SKM-1 (cell line): ENCODE measurements around the gene OPN1MW3.
"Not testable (repeated sequence)": the region's sequence is repeated elsewhere in the genome, so short reads cannot be mapped to it uniquely, and the experiment has no call there.

ENCODE experiments used
- DNase-seq: peaks from one replicate; lab custom pipeline; 2025; ENCODE audit not compliant: unreplicated experiment; lab: John Stamatoyannopoulos, UW

Gene OPN1MW3

DNA sequence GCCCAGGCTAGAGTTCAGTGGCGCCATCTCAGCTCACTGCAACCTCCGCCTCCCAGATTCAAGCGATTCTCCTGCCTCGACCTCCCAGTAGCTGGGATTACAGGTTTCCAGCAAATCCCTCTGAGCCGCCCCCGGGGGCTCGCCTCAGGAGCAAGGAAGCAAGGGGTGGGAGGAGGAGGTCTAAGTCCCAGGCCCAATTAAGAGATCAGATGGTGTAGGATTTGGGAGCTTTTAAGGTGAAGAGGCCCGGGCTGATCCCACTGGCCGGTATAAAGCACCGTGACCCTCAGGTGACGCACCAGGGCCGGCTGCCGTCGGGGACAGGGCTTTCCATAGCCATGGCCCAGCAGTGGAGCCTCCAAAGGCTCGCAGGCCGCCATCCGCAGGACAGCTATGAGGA, at the start of gene OPN1MW3:
Gene OPN1MW3 (plus strand): TSS at position 301 of the 400 bp plus-strand sequence. CDS start 38 bp downstream, at position 339.
- not testable (repeated sequence) for DNase-seq

DNA sequence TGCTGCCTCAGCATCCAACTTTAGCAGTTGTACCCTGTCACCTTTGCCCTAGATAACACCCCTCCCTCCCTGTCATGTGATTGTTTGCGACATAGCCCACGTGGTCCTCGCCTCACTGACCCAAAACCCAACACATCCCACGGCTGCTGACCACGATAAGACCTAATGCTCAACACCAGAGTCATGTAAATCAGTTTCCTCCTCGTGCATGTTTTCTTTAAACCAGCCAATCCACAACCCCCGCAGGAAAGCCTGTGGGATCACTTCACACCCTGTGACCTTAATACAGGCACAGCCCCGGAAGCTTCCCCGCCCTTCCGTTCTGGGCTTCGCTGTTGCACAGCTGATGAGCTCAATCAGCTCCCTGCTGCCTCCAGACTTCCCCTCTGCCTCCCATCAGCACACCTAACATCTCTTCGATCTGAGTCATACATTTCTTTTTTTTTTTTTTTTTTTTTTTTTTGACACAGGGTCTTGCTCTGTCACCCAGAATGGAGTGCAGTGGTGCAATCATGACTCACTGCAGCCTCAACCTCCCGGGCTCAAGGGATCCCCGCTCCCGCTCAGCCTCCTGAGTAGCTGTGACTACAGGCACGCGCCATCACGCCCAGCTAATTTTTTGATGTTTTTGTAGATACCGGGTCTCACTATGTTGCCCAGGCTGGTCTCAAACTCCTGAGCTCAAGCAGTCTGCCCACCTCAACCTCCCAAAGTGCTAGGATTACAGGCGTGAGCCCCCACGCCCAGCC, 47.5 kb upstream of the OPN1MW3 start:
- not testable (repeated sequence) for DNase-seq

DNA sequence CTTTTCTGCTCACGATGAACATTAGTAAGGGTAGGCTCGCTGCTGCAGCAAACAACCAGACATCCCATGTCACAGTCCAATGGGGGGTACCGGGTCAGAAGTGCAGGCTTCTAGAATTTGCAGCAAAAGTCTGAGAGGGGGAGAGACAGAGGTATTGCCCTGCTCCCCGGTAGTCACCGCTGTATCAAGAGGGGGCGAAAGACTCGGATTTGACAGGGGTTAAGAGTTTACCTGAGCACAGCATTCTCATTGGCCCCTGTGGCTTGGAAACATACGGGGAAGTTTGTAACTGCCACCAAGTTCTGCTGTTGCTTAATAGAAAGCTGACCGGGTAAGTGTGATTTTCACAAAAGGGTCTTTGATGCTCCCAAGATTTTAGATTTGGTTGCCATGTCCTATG, 46.3 kb upstream of the OPN1MW3 start:
- DNase-seq, result not testable (repeated sequence)

DNA sequence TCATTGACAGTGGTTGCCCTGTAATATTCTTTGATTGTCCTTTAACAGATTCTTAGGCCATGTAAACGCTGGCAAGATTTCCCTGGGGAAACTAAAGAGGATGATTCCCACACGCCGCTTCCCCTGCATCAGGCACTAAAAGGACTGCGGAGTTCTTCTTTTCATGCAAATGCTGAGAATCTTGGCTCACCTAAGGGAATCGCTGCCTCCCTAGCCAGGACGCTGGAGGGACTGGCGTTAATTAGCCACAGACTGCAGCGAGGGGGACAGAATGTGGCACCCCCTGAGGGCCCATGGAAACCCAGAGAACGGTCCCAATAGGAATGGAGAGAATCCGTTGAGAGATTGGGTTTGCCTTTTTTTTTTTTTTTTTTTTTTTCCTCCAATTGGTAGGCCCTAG, 45.9 kb upstream of the OPN1MW3 start:
- not testable (repeated sequence) for DNase-seq

DNA sequence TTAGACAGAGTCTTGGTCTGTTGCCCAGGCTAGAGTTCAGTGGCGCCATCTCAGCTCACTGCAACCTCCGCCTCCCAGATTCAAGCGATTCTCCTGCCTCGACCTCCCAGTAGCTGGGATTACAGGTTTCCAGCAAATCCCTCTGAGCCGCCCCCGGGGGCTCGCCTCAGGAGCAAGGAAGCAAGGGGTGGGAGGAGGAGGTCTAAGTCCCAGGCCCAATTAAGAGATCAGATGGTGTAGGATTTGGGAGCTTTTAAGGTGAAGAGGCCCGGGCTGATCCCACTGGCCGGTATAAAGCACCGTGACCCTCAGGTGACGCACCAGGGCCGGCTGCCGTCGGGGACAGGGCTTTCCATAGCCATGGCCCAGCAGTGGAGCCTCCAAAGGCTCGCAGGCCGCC, 37.9 kb upstream of the OPN1MW3 start, which contains the start of gene OPN1MW2:
Gene OPN1MW2 (plus strand): TSS at position 301 of the 400 bp plus-strand sequence. CDS start 60 bp downstream, at position 361.
- not testable (repeated sequence) for DNase-seq

DNA sequence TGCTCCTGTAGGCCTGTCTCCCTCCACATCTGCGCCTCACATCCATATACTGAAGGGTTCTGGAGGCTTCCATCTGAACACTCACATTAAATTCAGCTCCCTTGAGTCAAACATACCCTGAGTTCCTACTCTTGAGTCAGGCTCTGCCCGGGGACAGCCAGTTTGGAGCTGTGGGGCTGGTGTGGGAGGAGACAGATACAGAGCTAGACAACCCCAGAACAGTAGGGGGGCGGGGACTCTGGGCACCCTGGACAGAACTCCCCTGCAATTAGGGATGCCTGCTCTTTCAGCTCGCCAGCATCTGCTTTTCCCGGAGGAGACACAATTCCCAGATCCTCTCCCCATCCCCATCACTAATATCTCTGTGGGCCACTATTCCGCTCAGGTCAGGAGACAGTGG, 32.1 kb upstream of the OPN1MW3 start:
- not testable (repeated sequence) for DNase-seq

DNA sequence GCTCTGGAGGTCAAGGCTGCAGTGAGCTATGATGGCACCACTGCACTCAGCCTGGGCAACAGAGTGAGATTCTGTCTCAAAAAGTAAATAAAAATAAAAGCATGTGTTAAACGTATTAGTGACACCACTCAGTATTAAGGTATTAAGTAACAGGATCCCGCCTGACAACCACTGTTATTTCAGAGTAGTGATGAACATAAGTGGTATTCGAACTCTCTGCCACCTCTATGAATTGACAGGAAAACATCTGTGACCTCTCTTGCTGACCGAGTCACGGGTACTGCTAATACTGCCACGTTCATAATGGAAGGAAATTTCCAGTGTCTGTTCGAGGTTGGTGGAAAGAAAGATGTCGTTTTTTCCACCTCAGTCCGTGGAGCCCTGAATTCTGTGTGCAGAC, 30.7 kb upstream of the OPN1MW3 start:
- not testable (repeated sequence) for DNase-seq

DNA sequence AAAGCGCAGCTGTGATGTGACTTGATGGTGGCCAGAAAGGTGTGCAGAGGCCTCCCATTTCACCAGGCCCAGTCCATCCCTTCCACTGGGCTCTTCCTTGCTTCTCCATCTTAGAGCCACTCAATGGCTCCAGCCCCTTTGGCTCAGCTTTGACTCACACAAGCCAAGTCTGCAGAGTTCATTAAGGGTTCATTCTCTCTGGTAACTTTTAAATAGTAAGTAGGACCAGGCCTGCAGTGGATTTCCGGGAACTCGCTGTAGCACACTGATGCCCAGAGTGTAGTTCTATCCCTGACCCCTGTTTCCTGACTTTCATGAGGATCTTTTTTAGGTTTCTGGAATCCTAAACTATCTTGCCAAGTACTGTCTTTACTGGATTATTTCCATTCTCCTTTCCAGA, 25.9 kb upstream of the OPN1MW3 start:
- not testable (repeated sequence) for DNase-seq

DNA sequence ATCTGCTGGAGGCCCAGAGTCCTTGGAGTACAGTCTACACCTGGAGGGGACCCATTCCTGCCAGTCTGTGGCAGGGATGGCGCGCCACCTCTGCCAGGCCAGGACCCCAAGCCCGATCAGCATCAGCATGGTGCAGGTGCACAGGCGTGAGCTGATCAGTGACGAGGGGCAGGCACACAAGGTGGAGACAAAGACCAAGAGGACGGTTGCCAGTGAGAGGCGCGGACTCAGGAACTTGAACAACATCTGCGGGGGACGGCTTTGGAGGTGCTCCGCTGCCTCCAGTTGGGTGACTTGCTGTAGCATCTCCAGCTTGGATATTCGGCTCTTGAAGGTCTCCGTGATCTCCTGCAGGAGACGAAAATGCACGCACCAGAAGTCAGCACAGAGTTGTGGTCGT, 23.8 kb upstream of the OPN1MW3 start:
- DNase-seq, result not testable (repeated sequence)

DNA sequence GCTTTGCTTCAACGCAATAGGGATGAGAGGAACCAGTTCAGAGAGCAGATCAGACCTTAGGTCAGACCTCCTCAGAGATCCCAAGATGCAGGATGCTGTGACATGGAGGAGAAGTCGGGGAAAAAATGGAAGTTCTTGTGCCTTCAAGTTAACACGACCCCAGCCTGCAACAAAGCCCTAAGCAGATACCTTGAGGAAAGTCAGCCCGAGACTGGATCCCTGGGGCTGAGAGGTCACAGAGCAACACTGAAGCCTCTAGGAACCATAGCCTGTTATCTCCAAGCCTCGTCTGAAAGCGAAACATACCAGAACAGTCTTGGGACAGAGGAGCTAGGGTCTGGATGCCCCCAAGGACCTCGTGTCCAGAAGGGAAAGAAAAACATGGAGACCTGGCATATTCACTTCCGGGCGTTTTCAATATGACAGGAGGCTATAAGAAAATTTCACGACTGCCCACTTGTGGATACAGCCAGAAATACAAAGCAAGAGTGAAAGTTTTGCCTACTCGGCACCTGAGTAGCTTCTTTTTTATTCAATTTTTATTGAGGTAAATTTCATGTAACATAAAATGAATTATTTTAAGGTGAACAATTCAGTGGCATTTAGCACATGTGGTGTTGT, 18.3 kb upstream of the OPN1MW3 start:
- DNase-seq, result not testable (repeated sequence)

DNA sequence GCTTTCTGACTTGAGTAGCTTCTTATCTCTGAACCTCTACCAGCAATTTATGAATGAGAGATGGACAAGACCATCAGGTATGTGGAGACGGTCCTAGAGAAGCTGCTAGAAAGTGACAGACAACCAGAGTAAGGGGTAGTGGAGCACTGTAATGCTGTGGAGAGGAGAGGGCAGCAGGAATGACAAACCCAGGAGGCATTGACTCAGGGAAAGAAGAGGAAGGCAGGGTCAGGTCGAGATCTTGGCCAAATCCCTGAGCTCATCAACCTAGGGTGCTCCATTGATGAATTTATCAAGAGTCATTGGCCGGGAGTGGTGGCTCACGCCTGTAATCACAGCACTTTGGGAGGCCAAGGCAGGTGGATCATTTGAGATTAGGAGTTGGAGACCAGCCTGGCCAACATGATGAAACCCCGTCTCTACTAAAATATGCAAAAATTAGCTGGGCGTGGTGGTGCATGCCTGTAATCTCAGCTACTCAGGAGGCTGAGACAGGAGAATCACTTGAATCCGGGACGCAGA, 17.3 kb upstream of the OPN1MW3 start:
- not testable (repeated sequence) for DNase-seq

DNA sequence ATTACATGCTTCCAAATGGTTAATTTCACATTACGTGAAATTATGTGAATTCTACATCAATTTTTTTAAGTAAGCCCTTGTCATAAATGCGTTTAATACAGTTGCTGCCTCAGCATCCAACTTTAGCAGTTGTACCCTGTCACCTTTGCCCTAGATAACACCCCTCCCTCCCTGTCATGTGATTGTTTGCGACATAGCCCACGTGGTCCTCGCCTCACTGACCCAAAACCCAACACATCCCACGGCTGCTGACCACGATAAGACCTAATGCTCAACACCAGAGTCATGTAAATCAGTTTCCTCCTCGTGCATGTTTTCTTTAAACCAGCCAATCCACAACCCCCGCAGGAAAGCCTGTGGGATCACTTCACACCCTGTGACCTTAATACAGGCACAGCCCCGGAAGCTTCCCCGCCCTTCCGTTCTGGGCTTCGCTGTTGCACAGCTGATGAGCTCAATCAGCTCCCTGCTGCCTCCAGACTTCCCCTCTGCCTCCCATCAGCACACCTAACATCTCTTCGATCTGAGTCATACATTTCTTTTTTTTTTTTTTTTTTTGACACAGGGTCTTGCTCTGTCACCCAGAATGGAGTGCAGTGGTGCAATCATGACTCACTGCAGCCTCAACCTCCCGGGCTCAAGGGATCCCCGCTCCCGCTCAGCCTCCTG, 9.9 kb upstream of the OPN1MW3 start:
- DNase-seq, result not testable (repeated sequence)

DNA sequence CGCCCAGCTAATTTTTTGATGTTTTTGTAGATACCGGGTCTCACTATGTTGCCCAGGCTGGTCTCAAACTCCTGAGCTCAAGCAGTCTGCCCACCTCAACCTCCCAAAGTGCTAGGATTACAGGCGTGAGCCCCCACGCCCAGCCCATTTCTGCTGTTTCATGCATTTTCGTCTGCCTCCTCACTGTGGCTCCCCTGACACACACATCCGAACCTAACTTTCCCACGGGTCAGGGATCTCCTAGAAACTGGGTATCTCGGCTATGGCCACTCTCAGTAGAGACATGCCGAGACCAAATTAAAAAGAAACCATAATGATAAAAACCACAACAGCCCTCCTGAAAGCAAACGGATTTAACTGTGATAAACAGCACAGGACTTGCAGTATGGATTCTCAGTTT, 9.3 kb upstream of the OPN1MW3 start:
- DNase-seq, result not testable (repeated sequence)

DNA sequence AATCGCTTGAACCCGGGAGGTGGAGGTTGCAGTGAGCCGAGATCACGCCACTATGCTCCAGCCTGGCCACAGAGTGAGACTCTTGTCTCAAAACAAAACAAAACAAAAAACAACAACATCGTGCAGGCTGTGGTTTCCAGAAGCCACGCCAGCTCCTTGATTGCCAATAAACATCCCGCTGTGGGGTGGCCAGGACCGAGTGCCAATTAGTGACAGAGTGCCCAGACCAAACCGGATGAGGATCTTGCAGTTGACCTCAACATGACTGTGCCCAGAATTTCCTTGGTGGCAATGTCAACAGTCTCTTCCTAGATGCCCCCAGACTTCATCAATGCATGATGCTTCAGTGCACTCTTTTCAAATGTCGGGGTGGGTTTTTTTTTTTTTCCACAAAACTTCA, 1.3 kb downstream of the OPN1MW3 start:
- DNase-seq, result not testable (repeated sequence)

DNA sequence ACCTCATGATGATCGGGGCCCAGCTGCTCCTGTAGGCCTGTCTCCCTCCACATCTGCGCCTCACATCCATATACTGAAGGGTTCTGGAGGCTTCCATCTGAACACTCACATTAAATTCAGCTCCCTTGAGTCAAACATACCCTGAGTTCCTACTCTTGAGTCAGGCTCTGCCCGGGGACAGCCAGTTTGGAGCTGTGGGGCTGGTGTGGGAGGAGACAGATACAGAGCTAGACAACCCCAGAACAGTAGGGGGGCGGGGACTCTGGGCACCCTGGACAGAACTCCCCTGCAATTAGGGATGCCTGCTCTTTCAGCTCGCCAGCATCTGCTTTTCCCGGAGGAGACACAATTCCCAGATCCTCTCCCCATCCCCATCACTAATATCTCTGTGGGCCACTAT, 5.7 kb downstream of the OPN1MW3 start:
- DNase-seq, result not testable (repeated sequence)

DNA sequence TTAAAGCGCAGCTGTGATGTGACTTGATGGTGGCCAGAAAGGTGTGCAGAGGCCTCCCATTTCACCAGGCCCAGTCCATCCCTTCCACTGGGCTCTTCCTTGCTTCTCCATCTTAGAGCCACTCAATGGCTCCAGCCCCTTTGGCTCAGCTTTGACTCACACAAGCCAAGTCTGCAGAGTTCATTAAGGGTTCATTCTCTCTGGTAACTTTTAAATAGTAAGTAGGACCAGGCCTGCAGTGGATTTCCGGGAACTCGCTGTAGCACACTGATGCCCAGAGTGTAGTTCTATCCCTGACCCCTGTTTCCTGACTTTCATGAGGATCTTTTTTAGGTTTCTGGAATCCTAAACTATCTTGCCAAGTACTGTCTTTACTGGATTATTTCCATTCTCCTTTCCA, 11.9 kb downstream of the OPN1MW3 start:
- not testable (repeated sequence) for DNase-seq

DNA sequence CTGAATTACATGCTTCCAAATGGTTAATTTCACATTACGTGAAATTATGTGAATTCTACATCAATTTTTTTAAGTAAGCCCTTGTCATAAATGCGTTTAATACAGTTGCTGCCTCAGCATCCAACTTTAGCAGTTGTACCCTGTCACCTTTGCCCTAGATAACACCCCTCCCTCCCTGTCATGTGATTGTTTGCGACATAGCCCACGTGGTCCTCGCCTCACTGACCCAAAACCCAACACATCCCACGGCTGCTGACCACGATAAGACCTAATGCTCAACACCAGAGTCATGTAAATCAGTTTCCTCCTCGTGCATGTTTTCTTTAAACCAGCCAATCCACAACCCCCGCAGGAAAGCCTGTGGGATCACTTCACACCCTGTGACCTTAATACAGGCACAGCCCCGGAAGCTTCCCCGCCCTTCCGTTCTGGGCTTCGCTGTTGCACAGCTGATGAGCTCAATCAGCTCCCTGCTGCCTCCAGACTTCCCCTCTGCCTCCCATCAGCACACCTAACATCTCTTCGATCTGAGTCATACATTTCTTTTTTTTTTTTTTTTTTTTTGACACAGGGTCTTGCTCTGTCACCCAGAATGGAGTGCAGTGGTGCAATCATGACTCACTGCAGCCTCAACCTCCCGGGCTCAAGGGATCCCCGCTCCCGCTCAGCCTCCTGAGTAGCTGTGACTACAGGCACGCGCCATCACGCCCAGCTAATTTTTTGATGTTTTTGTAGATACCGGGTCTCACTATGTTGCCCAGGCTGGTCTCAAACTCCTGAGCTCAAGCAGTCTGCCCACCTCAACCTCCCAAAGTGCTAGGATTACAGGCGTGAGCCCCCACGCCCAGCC, 27.3 kb downstream of the OPN1MW3 start:
- not testable (repeated sequence) for DNase-seq

DNA sequence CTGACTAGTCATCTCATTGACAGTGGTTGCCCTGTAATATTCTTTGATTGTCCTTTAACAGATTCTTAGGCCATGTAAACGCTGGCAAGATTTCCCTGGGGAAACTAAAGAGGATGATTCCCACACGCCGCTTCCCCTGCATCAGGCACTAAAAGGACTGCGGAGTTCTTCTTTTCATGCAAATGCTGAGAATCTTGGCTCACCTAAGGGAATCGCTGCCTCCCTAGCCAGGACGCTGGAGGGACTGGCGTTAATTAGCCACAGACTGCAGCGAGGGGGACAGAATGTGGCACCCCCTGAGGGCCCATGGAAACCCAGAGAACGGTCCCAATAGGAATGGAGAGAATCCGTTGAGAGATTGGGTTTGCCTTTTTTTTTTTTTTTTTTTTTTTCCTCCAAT, 29.0 kb downstream of the OPN1MW3 start:
- not testable (repeated sequence) for DNase-seq

DNA sequence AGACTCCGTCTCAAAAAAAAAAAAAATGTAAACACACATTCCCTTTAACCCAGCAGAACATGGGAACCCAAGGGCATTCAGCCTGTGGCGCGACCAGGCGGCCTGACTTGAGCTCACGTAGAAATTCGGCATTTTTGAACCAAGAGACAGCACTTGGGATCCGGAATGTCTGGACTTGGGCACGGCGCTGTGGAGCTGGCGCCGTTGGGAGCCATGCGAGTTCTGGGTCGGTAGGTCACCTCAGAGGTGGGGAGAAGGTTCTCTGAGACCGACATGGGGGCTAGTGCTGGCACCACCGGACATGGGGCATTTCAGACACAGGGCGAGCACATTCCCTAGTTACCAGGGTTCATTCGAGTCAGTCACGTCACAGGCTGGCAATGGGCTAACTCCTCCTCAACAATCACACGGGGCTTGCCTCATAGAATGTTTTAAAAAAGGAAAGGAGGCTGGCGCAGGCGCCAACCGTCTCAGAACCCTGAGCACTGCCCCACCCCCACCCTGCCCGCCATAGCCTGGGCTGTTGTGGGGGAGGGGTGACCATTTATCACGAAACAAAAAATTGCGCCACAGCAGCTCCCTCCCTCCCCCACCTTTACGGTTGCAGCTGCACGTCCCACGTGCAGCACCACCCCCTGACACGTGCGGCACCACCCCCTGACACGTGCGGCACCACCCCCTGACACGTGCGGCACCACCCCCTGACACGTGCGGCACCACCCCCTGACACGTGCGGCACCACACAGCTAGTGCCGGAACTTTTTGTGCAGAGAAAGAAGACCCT, 37.6 kb downstream of the OPN1MW3 start, which contains the start of gene TEX28:
Gene TEX28 (minus strand): TSS at position 334 of the 784 bp plus-strand sequence. CDS start 3,007 bp downstream, outside the sequence.
- no peak for DNase-seq
